NCI-H187 treated with DMSO at 0.1 percent for 48 hours (cell line): ENCODE data around the gene STX8.

Experiments used
- DNase-seq: peaks from one replicate; lab custom pipeline; 2025; lab: John Stamatoyannopoulos, UW

STX8 gene

DNA sequence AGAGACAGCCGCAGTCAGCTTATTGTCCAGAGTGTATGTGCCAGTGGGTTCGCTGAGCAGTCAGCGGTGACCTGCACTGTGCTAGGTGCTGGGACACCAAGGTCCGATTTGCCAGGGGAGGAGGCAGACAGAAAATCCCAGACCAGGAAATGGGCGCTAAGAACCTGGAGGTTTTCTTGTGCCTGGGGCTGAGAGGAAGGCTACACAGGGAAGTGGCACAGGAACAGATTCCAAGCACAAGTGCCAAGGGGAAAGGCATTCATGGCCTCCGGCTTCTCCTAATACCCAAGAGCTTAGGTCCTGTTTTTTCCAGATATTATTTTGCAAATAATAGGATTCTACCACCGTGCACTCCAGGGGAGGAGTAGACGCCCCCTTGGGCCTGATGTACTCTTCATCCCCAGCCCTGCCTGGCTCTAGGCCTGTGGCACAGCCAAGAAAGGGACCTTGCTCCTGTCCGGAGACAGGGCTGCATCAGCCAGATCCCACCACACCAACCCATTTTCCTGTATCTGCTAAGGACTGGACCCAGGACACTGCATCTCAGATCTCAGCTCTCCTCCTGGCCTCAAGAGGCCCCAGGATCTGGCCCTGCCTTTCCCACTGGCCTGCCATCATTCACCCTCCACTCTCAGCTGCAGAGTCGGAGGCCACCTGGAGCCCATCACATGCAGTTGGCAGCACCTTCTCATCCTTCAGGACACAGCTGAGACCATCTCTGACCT, 367.1 kb downstream of the STX8 start:
- DNase-seq, result no peak

DNA sequence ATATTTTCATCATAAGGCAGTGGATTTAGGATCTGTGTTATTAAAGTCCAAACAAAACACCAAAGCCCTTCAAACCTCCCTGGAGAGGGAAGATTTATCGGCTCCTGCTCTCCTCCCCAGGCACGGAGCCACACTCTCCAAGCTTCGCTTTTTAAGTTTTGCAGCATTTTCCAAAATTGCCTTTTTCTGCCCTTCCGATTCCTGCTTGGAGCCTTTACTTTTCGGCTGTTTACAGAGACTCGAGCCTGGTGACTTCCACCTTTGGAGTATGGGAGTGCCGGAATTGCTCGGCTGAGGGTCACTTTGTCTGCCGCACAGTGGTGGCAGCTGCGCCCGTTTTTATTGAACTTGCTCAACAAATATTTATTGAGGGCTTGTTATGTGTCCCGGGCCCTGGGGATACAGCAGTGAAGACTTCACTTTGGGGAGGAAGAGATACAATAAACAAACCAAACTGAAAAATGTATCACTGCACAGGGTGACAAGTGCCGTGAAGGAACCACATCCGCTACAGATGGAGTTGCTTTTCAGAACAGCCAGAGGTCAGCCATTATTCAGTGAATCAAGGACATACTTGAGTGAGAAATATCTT, 368.8 kb downstream of the STX8 start:
- DNase-seq, result no peak

DNA sequence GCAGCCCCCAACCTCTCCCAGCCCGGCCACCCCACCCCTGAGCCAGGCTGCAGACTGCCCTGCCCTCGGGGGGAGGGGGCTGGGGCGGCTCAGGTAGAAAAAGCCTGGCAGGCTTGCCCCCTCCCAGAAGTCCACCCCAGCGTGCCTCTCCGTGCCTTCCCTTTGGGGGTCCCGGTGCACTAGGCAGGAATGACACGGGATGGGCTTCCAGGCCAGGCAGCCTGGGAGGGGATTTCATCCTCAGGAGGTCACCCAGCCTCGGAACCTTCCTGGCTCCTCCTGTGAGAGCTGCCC, 369.3 kb downstream of the STX8 start:
- no peak for DNase-seq

DNA sequence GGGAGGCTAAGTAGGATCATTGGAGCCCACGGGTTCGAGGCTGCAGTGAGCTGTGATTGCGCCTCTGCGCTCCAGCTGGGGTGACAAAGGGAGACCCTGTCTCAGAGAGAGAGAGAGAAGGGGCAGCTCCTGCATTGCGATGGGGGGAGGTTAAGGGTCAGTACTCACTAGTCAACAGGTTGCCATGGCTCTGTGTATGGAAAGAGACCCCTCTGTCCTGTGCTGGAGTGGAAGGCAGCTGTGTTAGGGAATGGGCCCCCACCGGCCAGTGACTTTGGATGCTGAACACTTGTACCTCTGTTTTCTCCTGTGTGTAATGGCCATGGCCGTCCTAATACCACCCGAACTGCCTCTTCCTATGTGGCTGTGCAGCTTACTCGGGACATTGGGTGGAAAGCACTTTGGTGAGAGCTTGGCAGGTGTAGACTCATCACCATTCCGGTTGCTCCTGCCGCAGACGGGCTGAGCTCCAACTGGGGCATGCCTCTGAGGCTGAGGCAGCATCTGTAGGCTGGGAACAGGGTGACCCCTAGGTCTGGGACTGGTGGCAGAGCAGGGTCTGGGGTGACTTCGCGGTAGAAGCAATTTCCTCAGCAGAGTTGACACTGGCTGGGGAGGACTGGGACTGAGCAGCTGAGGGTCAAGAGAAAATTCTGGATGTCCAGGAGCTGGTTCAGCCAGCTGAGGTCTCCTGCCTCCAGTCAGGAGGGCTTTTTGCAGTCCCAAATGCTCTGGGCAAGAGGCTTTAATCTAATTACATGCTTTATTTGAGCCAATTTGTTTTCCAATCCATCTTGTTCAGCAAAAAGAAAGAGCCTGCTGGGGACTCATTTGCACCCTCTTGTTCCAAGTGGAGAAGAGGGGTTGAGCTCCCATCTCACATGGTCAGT, 369.9 kb downstream of the STX8 start:
- no peak for DNase-seq

DNA sequence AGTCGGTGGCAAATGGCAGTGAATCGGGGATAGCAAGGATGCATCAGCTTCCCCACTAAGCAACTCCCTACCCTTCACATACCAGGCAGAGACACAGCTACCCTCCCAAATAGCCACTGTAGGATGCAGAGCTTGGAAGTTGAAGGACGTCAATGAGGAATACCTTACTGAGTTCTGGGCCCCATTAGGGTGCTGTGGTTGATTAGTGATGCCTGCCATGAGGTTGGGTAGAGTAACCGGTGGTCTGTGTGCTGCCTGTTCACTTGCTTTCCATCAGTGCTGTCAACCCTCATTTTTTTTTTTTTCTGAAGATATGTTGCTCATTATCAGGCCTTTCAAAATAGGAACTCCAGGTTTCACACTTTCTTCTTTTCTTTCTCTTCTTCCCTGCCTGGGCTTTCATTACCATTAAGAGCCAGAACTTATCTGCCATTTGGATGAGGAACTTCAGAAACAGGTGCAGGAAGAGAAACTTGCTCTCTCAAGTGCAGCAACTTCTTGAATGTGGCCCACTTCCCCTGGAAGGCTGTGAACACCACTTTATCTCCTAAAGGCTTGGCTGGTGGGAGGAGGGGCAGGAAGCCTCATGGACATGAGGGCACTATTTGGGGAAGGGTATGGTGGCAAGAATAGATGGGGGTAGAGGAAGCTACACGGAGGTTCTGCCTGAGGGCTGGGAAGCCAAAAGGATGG, 370.8 kb downstream of the STX8 start:
- DNase-seq, result no peak

DNA sequence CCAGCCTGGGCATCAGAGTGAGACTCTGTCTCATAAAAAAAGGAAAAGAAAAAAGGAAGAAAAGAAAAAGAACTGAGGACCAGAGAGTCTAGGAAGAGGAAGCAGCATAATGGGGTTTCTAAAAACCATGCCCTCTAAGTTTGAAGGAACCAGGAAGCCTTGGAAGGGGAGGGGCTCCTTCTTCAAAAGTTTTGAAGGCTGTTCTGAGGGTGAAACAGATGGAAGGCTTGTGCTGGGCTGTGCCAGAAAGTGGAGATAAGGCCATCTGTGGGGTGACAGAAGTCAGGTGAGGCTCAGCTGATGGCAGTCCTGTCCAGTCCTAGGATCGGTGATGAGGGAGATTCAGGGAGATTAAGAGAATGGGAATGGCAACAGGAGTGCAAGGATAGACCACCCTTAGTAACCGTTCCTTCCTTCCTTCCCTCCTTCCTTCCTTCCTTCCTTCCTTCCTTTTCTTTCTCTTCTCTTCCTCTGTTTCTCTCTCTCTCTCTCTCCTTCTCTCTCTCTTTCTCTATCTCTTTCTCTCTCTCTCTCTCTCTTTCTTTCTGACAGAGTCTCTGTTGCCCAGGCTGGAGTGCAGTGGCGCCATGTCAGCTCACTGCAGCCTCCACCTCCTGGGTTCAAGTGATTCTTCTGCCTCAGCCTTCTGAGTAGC, 371.7 kb downstream of the STX8 start:
- DNase-seq, result no peak

DNA sequence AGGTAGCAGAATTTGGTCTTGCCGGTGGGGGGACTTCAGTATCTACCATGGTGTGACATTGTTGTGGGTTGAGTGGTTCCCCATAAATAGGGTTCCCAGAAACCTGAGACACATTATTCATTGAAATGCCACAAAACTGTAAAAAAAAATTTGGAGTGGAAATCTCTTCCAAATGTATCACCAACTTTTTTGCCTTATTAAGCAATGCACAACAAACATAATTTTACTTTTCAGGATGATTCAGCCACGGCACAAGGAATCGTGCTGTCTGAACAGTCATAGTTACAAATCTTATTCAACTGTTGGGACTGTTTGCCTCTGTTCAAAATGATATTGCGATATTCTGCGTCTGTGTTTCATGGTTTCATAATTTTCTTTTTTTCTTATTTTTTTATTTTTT, 373.1 kb downstream of the STX8 start:
- DNase-seq, result no peak

DNA sequence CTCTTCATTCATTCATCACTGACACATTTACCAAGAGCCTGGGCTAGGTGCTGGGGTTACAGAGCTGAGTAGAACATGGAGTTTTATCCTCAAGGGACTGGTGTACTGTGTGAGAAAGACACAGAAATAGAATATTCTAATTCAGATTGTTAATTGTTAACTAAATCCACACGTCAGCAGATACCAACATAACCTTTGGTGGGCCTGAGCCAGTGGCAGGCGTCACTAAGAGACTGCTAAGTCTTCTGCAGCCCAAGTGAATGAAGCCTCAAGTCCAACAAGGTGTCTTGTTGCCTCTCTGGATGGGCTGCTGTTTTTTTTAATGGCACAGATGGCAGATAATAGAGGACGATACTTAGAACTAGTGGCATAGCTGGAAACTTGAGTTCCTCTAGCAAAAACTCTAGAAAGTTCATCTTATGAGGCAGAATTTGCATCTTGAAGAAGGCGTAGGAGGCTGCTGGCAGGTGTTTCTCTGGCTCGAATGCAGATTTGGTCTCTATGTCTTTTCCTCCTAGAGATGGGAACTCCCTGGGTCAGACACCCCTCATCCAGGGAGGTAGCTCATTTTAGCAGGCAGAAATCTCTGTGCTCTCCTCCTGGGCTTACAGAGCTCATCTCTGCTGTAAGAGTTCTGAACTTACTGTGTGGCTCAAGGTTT, 374.8 kb downstream of the STX8 start:
- no peak for DNase-seq
